GM18873 (cell line): ENCODE results near the gene HTR1D.
"Not testable (repeated sequence)": the region's sequence is repeated elsewhere in the genome, so short reads cannot be mapped to it uniquely, and the experiment has no call there.

ENCODE experiments used
- ATAC-seq: cut with Tn5 transposase; IDR thresholded peaks from one replicate; pipeline ENCODE4 v1.9.1; 2021; ENCODE audit warnings: mild to moderate bottlenecking, moderate library complexity, moderate number of reproducible peaks; ENCODE audit not compliant: unreplicated experiment, low FRiP score

Gene HTR1D, protein sequence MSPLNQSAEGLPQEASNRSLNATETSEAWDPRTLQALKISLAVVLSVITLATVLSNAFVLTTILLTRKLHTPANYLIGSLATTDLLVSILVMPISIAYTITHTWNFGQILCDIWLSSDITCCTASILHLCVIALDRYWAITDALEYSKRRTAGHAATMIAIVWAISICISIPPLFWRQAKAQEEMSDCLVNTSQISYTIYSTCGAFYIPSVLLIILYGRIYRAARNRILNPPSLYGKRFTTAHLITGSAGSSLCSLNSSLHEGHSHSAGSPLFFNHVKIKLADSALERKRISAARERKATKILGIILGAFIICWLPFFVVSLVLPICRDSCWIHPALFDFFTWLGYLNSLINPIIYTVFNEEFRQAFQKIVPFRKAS

DNA sequence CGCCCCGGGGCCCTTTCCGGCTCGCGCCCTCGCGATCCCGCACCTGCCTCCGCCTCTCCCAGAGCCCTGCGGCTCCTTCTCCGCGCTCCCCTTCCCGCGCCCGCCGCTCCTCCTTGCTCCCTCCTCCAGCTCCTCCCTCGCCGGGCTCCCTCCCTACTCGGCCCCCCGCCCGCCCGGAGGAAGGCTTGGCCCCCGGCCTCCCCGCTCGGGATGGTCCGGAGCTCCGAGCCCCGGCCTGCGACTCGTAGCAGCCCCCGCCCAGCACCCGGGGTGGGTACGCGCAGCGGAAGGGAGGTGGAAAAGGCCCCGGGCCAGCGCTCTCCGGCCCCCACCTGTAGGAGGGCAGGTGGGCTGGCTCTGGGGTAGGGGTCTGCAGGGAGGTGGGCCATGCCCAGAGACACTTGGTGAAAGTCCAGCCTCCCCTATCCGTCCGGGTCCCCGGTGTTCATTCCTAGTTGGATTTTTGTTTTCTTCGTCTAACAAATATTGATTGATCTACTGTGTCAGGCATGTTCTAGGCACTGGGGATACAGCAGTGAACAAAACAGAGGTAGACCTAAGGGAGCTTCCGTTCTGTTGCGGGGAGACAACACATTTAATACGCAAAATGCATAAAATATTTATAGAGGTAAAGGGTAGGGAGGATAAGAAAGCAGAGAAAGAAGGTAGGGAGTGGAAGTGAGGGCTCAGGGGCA, at the start of gene HTR1D:
Gene HTR1D, minus strand, starts transcription at position 82 of the 695 bp plus-strand sequence. CDS start 23,283 bp downstream, outside the sequence.
- ATAC-seq, result no peak

DNA sequence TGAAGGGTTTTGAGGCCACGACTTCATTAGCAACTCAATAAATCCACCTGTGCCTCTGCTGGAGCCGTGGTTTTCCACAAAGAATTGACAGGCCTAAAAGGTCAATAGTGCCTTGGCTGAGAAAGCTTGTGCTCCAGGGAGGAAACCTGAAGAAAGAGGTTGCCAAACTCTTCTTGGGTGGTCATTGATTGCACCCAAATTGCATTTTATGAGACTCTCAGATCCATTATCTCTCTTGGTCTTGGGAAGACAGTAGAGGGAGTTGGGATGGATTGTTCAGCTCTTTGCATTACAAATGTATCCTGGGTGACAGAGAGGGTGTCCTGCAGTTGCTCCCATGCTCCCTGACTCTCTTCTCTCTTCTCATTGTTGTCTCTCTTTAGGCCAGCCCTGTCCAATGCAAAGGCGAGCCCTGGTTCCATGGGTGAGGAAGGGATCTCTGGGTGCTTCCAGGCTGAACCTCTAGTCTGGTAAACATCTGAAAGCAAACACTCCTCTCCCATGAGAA, 46.1 kb upstream of the HTR1D start:
- ATAC-seq, result no peak

DNA sequence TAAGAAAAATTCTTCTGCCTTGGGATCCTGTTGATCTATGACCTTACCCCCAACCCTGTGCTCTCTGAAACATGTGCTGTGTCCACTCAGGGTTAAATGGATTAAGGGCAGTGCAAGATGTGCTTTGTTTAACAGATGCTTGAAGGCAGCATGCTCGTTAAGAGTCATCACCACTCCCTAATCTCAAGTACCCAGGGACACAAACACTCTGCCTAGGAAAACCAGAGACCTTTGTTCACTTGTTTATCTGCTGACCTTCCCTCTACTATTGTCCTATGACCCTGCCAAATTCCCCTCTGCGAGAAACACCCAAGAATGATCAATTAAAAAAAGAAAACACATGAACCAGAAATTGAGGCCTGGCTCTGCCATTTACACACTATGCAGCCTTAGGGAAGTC, 40.8 kb upstream of the HTR1D start:
- not testable (repeated sequence) for ATAC-seq

DNA sequence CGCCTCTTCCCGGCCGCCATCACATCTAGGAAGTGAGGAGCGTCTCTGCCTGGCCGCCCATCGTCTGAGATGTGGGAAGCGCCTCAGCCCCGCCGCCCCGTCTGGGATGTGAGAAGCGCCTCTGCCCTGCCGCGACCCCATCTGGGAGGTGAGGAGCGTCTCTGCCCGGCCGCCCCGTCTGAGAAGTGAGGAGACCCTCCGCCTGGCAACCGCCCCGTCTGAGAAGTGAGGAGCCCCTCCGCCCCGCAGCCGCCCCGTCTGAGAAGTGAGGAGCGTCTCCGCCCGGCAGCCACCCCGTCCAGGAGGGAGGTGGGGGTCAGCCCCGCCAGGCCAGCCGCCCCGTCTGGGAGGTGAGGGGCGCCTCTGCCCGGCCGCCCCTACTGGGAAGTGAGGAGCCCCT, 40.1 kb upstream of the HTR1D start:
- not testable (repeated sequence) for ATAC-seq

GRCh38 chr1:23254584-23254983, 37.3 kb upstream of the HTR1D start:
- no peak for ATAC-seq

GRCh38 chr1:23251812-23252211, 34.5 kb upstream of the HTR1D start:
- no peak for ATAC-seq

GRCh38 chr1:23249787-23250454, 32.6 kb upstream of the HTR1D start:
- ATAC-seq, result no peak

GRCh38 chr1:23247276-23247675, 30.0 kb upstream of the HTR1D start:
- no peak for ATAC-seq

DNA sequence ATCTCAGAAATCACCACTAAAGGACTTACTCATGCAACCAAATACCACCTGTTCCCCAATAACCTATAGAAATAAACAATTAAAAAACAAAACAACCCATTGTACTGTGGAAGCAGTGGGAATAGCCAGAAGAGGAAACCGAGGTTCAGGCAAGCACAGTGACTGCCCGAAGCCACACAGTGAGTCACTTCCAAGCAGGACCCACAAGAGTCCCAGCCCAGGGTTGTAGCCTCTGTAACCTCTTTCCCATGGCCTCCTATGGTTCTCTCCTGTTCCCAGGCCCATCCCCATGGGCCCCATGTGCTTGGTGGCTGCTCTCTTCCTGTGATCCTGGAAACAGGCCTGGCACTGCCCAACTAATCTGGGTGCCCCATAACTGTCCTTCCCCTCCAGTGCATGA, 29.0 kb upstream of the HTR1D start:
- ATAC-seq, result no peak

DNA sequence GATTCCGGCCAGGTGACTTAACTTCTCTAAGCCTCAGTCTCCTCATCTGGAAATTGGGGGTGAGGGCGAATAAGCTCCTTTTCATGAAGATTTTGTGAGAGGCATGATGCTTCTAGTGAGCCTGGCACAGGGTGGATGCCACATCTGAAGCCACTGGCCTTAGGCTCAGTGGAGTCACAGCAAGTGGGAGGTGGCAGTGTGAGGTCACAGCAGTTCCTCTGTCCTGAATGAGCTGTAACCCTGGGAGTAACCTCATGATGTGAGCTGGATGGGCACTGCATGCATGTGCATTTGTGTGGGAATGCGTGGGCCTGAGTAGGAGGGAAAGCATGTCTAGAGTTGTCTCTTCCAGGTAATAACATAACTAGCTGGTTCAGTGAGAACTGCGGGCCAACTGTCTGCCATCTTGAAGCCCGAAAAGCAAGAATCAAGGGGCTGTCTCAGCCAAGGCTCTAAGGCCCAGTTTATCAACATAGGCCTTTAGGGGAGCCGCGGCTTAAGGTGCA, 27.0 kb upstream of the HTR1D start:
- no peak for ATAC-seq

DNA sequence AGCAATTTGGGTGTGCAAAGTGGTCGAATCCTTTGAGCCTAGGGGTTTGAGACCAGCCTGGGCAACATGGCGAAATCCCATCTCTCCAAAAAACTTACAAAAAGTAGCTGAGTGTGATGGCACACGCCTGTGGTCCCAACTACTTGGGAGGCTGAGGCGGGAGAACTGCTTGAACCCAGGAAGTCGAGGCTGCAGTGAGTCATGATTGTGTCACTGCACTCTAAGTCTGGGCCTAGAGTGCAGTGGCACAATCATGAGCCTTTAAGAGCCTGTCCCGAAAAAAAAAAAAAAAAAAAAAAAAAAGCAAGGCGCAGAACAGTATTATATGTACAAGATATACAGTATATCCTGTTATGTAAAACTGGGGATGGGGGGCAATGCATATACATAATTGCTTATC, 25.1 kb upstream of the HTR1D start:
- no peak for ATAC-seq

DNA sequence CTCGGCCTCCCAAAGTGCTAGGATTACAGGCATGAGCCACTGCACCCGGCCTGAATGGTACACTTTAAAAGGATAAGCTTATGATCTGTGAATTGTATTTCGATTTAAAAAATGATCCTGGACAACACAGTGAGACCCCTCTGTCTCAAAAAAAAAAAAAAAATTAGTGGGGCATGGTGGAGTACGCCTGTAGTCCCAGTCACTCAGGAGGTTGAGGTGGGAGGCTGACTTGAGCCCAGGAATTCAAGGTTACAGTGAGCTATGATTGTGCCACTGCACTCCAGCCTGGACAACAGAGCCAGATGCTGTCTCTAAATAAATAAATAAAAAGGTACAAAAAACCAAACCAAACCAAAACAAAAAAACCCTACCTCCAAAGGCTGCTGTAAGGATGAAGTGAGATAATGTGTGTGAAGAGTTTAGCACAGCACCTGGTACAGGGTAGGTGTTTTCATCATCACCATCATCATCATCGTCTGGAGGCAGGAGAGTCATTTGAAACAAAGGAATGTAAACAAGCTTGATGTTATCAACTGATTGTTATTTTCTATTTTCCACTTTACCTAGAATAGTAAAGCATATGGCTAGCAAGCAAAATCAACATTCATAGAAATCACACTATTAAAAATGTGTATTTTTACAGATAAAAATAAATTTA, 22.5 kb upstream of the HTR1D start:
- no peak for ATAC-seq

DNA sequence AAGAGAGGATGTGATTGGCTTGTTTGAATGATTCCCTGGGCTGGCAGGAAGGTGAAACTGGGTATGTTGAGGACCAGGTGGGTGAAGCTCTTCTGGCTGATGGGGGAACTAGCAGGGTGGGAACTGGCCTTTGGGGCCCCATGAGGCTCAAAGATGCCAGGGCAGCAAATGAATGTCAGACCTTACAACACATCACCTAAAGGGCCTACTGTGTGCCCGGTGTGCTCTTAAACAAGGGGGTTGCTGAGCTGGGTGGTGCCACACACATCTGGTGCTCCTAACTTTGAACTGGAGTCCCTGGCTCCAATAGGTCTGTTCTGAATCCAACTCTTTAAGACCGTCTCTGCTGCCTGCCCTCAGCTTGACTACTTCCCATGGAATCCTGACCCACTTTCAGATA, 21.3 kb upstream of the HTR1D start:
- no peak for ATAC-seq

- ATAC-seq, result no peak
Measured at GRCh38 chr1:23237508-23237907, 20.2 kb upstream of the HTR1D start.

DNA sequence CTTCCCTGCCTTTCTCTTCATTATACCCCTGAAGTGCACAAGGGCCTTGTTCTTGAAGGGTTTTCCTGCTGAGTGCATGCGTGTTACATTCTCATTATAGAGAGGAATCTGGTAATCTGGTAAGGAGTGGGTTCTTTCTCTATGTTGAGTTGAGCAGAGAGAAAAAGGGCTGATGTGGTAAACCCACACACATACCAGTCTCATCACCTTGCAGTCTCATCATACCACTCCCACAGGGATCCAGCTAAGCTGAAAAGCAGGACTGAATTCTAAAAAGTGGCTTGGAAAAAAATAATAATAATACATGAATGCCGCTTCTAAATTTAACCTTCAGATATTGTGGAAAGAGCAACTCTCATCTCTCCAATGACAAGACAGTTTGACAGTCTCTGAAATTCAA, 10.5 kb upstream of the HTR1D start:
- ATAC-seq, result no peak

GRCh38 chr1:23224739-23225648, 7.7 kb upstream of the HTR1D start:
- ATAC-seq, result no peak

GRCh38 chr1:23223963-23224362, 6.7 kb upstream of the HTR1D start:
- ATAC-seq, result not testable (repeated sequence)

GRCh38 chr1:23223490-23223951, 6.2 kb upstream of the HTR1D start:
- ATAC-seq, result not testable (repeated sequence)

GRCh38 chr1:23222742-23223141, 5.4 kb upstream of the HTR1D start:
- no peak for ATAC-seq
